Upper lobe of right lung (tissue), 1 donor: ENCODE data around the gene INPP5A. TPM values are rescaled to one million over a fixed set of nuclear protein-coding genes. Genes with fewer than 3 reads are reported as not detected.
"Not testable (repeated sequence)": the region's sequence is repeated elsewhere in the genome, so short reads cannot be mapped to it uniquely, and the experiment has no call there.

Experiments
- ATAC-seq: fragments of 200-7000 bp; cut with Tn5 transposase; one replicate; pipeline ENCODE4 v1.9.1; 2020; ENCODE audit warnings: mild to moderate bottlenecking, moderate library complexity
- DNase-seq: peaks from one replicate; pipeline ENCODE4 v3.0.0-alpha.2; 2020
- H3K27ac ChIP-seq: fragments of 200-600 bp; one replicate; pipeline ENCODE4 v1.8.0; 2022
- H3K27me3 ChIP-seq: fragments of 200-600 bp; one replicate; pipeline ENCODE4 v1.8.0; 2022; ENCODE audit warnings: mild to moderate bottlenecking
- H3K36me3 ChIP-seq: fragments of 200-600 bp; one replicate; pipeline ENCODE4 v1.8.0; 2022
- H3K4me1 ChIP-seq: fragments of 200-600 bp; one replicate; pipeline ENCODE4 v1.8.0; 2022
- H3K4me3 ChIP-seq: fragments of 200-600 bp; one replicate; pipeline ENCODE4 v1.8.0; 2022; ENCODE audit warnings: mild to moderate bottlenecking
- H3K9me3 ChIP-seq: fragments of 200-600 bp; one replicate; pipeline ENCODE4 v1.8.0; 2022
- CTCF ChIP-seq: fragments of 200-600 bp; IDR thresholded peaks from one replicate; pipeline ENCODE4 v1.8.0; 2022; ENCODE audit warnings: antibody characterized with exemption
- intact Hi-C: fragments of 100-400 bp; cut with DNase I; formaldehyde crosslinking; loops from one replicate; pipeline ENCODE4 v1.11.0; 2022
- total RNA-seq: library from RNA; stranded (reverse); fragmentation: NEBNext Ultra II Directional; extraction: Animal tissue kit (Norgen Biotek cat#: 25700); gene quantifications from one replicate; pipeline ENCODE4 v1.2.1, GENCODE V29; 2021
- donor health status: DM: no; HTN: yes; CAD: no; lungs with severe emphysema.

The INPP5A gene
- total RNA-seq, 1 donor from 2014 or later, result 38.3 TPM

GRCh38 chr10:132817701-132818211 lies 280.2 kb downstream of the INPP5A start:
- Histone ChIP-seq H3K9me3 (no peaks in the 10 kb centered on the region), H3K27ac (no peak overlapping the region), H3K27me3 (peaks cover 13% of the 10 kb centered on the region), H3K36me3 (no peaks in the 10 kb centered on the region), H3K4me1 (no peaks in the 10 kb centered on the region), H3K4me3 (no peak overlapping the region)
- intact Hi-C loops, result no loop called here
- ATAC-seq (no peak), DNase-seq (no peak)
- TF ChIP-seq CTCF, result no peak

DNA sequence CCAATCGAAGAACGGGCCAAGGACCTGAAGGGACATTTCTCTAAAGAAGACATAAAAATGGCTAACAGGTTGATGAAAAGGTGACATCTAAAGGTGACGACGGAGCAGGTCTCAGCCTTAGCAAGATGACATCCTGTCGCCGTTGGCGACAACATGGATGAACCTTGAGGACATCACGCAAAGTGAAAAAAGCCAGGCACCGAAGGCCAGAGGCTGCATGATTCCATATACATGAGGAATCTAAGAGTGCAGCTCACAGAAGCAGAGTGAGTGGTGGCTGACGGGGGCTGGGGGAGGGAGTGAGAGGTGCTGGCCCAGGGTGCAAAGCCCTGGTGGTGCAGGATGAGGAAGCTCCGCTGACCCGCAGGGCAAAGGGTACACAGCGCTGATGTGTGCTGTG lies 282.5 kb downstream of the INPP5A start:
- Histone ChIP-seq H3K4me3 (no peak overlapping the region), H3K36me3 (no peaks in the 10 kb centered on the region), H3K27ac (no peak overlapping the region), H3K9me3 (no peaks in the 10 kb centered on the region), H3K27me3 (peaks cover 13% of the 10 kb centered on the region), H3K4me1 (no peaks in the 10 kb centered on the region)
- no peak for DNase-seq
- no peak for TF ChIP-seq CTCF
- intact Hi-C loops, result no loop called here
- ATAC-seq, result no peak

DNA sequence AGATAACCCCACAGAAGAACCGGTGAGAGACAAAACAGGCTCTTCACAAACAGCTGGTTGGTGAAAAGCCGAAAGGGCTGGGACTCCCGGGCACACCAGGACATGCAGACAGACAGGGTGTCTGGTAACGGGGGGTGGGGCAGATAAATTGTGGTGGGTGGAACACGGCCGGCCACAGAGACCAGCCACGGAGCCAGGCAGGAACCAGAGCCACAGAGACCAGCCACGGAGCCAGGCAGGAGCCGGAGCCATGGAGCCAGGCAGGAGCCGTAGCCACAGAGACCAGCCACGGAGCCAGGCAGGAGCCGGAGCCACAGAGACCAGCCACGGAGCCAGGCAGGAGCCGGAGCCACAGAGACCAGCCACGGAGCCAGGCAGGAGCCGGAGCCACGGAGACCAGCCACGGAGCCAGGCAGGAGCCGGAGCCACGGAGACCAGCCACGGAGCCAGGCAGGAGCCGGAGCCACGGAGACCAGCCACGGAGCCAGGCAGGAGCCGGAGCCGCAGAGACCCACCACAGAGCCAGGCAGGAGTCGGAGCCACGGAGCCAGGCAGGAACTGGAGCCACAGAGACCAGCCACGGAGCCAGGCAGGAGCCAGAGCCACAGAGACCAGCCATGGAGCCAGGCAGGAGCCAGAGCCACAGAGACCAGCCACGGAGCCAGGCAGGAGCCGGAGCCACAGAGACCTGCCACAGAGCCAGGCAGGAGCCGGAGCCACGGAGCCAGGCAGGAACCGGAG lies 288.4 kb downstream of the INPP5A start:
- H3K9me3 ChIP-seq, ATAC-seq, DNase-seq, H3K27ac ChIP-seq, H3K4me3 ChIP-seq, intact Hi-C loops, H3K36me3 ChIP-seq, H3K27me3 ChIP-seq, H3K4me1 ChIP-seq: not testable (repeated sequence)

- Histone ChIP-seq H3K4me1 (no peaks in the 10 kb centered on the region), H3K9me3 (no peaks in the 10 kb centered on the region), H3K27me3 (peaks cover 5% of the 10 kb centered on the region), H3K36me3 (no peaks in the 10 kb centered on the region), H3K4me3 (no peak overlapping the region), H3K27ac (no peak overlapping the region)
- no peak for DNase-seq
- TF ChIP-seq CTCF, result no peak
- ATAC-seq, result no peak
- intact Hi-C loops, result no loop called here
These were observed 289.2 kb downstream of the INPP5A start for GRCh38 chr10:132826524-132827422.

DNA sequence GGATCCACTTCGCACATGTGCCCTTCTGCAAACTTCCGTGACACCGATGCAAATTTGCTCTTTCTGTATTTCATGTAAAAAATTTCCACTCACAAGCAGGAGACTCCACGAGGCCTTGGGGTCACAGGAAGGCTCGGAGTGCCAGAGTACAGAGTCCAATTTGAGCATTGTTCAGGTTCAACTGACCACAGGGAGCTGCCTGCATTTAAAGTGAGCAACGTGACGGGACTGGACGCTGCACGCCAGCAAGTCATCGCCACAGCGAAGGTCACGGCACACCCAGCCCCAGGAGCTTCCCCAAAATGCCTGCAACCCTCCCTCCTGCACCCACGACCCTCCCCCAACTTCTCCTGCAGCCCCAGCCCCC lies 289.8 kb downstream of the INPP5A start:
- H3K27me3 ChIP-seq, result peaks cover 5% of the 10 kb centered on the region
- no peaks in the 10 kb centered on the region for H3K9me3 ChIP-seq
- TF ChIP-seq CTCF, result no peak
- no peaks in the 10 kb centered on the region for H3K4me1 ChIP-seq
- no peak for ATAC-seq
- no peak overlapping the region for H3K4me3 ChIP-seq
- no peak overlapping the region for H3K27ac ChIP-seq
- DNase-seq, result no peak
- intact Hi-C loops, result no loop called here
- H3K36me3 ChIP-seq, result no peaks in the 10 kb centered on the region
